ENCODE data around the gene SUSD3.

SUSD3 gene

DNA sequence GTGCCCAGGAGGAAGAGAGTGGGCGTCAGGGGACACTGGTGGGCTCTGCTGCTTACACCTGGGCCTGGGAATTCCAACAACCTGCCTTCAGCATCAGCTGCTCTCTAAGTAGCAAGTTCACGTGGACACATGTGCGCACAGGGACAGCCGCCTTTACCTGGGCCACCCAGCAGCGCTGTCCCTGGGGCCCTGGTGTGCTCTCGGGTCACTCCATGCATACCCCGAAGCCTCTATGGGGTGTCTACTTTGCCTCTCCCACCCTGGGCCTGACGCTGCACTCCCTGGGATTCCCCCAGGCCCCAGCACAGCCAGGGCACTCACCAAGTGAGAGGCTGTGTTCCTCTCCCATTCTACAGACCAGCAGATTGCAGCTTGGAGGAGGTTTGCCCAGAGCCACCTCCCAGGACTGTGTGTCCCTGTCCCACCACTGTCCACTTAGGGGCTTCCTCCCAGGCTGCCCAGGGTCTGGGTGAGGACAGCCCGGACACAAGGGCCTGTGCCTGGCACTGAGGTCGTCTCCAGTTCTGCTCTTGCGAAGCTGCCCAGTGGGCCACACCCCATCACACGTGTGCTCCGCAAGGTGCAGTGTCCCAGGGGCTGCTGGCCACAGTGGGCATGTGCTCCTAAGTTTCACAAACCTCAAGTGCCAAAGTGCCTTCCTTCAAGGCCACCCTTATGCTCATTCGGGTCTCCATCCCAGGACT is 69.7 kb downstream of the SUSD3 start:
- Histone ChIP-seq H3K9ac (ENCODE audit: low read length in 2 of 2) (peak overlapping the region; percentile 5 to 47), H3K4me1 (ENCODE audit: control insufficient read depth, insufficient read depth, low read length) (peaks cover 82% of the 10 kb centered on the region), H3K9me3 (ENCODE audit: control insufficient read depth in 2 of 2, low read length in 2 of 2) (no peaks in the 10 kb centered on the region), H3K36me3 (ENCODE audit: control insufficient read depth in 2 of 2, insufficient read depth in 2 of 2, low read length in 2 of 2) (peaks cover 22% of the 10 kb centered on the region in 2 donors), H3K27ac (ENCODE audit: low read length) (peak overlapping the region; percentile 98), H3K4me3 (ENCODE audit: low read length in 2 of 2) (no peak overlapping the region), H3K27me3 (ENCODE audit: control insufficient read depth in 1 of 2, insufficient read depth in 2 of 2, low read length in 2 of 2) (no peaks in the 10 kb centered on the region)

DNA sequence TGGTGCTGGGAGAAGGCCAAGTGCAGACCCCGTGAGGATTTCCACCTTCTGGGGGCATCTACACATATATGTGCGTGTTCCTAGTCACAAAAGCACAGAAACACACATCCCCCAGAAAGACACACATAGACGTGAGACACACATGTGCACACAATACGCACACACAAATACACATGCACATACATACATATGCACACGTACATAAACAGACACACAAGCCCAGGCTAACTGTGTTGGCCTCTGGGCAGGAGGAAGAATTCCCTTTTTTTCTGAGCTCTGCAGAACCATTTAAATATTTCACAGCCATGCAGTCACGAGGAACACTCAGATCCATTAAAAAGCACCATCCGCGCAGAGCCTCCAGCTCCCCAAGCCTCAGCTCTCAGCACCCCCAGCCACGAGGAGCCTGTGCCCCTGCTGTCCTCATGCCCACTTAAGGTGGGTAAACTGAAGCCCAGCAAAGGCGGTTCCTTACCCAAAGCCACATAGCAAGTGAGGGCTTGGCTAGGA is 70.3 kb downstream of the SUSD3 start:
- H3K9me3 ChIP-seq (ENCODE audit: control insufficient read depth in 2 of 2, low read length in 2 of 2), result no peaks in the 10 kb centered on the region
- H3K27me3 ChIP-seq (ENCODE audit: control insufficient read depth in 1 of 2, insufficient read depth in 2 of 2, low read length in 2 of 2), result no peaks in the 10 kb centered on the region
- H3K4me3 ChIP-seq (ENCODE audit: low read length in 2 of 2), result peak overlapping the region in 1 of 2 donors; percentile 35
- peak overlapping the region; percentile 98 for H3K27ac ChIP-seq (ENCODE audit: low read length)
- H3K9ac ChIP-seq (ENCODE audit: low read length in 2 of 2), result peak overlapping the region; percentile 21 to 39
- peaks cover 82% of the 10 kb centered on the region for H3K4me1 ChIP-seq (ENCODE audit: control insufficient read depth, insufficient read depth, low read length)
- H3K36me3 ChIP-seq (ENCODE audit: control insufficient read depth in 2 of 2, insufficient read depth in 2 of 2, low read length in 2 of 2), result peaks cover 18 to 19% of the 10 kb centered on the region in 2 donors

DNA sequence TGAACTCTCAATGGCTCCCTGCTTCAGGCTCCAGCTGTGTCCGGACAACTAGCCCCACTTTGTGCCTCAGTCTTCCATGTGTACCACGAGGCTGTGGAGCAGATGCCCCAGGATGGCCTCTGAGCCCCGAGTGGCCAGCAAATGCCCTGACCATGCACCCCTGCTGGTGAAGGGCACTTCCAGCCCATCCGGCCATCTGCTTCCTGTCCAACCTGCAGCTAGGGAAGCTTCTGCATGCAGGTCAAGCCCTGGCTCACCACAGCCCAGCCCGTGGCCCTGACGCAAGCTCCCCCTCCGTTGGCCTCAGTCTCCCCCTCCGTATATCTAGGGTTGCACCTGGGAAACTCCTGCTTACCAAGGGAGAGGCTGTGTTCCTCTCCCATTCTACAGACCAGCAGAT is 70.8 kb downstream of the SUSD3 start:
- H3K9me3 ChIP-seq (ENCODE audit: control insufficient read depth in 2 of 2, low read length in 2 of 2), result no peaks in the 10 kb centered on the region
- peak overlapping the region in 1 of 2 donors; percentile 35 for H3K4me3 ChIP-seq (ENCODE audit: low read length in 2 of 2)
- no peaks in the 10 kb centered on the region for H3K27me3 ChIP-seq (ENCODE audit: control insufficient read depth in 1 of 2, insufficient read depth in 2 of 2, low read length in 2 of 2)
- H3K36me3 ChIP-seq (ENCODE audit: control insufficient read depth in 2 of 2, insufficient read depth in 2 of 2, low read length in 2 of 2), result peaks cover 13 to 17% of the 10 kb centered on the region in 2 donors
- H3K9ac ChIP-seq (ENCODE audit: low read length in 2 of 2), result peak overlapping the region in 1 of 2 donors; percentile 39
- peaks cover 82% of the 10 kb centered on the region for H3K4me1 ChIP-seq (ENCODE audit: control insufficient read depth, insufficient read depth, low read length)
- peak overlapping the region; percentile 98 for H3K27ac ChIP-seq (ENCODE audit: low read length)

DNA sequence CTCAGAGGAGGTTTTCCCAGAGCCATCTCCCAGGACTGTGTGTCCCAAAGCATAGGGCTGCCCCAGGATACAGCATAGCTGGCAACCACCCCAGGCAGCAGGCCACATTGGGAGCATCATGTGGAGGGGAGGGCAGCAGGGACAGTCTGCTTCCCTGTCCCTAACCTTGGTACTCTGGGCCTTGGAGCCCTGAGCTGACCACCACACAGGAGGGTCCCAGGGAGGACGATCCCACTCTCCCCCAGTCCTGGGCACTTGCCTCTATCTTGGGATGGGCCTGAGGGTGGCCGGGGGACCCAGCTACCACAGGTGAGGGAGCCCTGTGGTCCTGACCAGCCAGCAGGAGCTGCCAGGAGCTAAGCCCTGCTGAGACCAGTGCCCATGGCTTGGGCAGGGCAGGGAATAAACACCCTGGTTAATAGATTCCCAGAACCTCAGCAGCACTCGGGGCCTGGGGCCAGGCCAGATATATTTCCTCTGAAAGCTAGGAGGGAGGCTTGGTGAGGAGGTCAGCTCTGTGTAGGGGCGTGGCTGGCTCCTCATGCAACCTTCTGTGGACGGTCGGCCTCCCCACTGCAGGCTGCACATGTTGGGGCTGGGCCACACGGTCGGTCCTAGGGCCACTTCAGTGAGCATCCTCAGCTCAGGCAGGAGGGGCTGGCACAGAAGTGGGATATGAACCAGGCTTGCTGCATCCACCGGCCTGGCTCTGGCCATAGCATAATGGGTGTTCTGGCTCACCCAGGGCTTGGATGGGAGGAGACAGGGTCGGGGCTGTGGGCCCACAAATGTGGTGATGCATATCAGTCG is 71.4 kb downstream of the SUSD3 start:
- H3K4me1 ChIP-seq (ENCODE audit: control insufficient read depth, insufficient read depth, low read length), result peaks cover 88% of the 10 kb centered on the region
- H3K4me3 ChIP-seq (ENCODE audit: low read length in 2 of 2), result peak overlapping the region in 1 of 2 donors; percentile 35
- H3K9me3 ChIP-seq (ENCODE audit: control insufficient read depth in 2 of 2, low read length in 2 of 2), result no peaks in the 10 kb centered on the region
- no peaks in the 10 kb centered on the region for H3K27me3 ChIP-seq (ENCODE audit: control insufficient read depth in 1 of 2, insufficient read depth in 2 of 2, low read length in 2 of 2)
- peak overlapping the region in 1 of 2 donors; percentile 39 for H3K9ac ChIP-seq (ENCODE audit: low read length in 2 of 2)
- H3K36me3 ChIP-seq (ENCODE audit: control insufficient read depth in 2 of 2, insufficient read depth in 2 of 2, low read length in 2 of 2), result peaks cover 9 to 12% of the 10 kb centered on the region in 2 donors
- peak overlapping the region; percentile 98 for H3K27ac ChIP-seq (ENCODE audit: low read length)

DNA sequence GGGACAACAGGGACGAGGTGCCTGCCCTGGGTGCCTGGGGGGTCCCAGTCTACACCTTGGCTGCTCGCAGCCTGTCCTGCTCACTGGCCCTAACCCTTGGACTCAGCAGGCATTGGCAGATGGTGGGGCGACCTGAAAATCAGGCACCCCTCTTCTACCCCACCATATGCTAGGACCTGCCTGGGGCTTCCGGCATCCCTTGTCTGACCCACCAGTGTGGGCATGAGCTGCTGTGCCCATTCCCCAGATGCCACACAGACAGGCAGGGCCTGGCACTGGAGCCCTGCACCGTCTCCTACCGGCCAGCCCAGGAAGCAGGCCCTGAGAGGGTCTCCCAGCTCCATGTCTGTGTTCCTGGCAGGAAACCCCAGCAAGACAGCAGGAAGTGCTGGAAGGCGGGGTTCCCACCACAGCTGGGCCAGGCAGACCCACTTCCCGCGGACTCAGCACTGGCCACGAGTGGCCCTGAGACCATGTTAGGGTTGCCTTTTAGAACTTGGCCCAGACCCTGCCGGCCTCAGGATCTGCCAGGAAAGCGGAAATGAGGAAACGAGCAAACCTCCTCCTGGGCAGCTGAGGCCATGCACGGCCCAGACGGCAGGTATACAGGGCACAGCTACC is 72.5 kb downstream of the SUSD3 start:
- Histone ChIP-seq H3K27ac (ENCODE audit: low read length) (peak overlapping the region; percentile 98), H3K27me3 (ENCODE audit: control insufficient read depth in 1 of 2, insufficient read depth in 2 of 2, low read length in 2 of 2) (no peaks in the 10 kb centered on the region), H3K36me3 (ENCODE audit: control insufficient read depth in 2 of 2, insufficient read depth in 2 of 2, low read length in 2 of 2) (peaks cover 4% of the 10 kb centered on the region in 2 donors), H3K9ac (ENCODE audit: low read length in 2 of 2) (peak overlapping the region; percentile 58 to 78), H3K4me3 (ENCODE audit: low read length in 2 of 2) (peak overlapping the region in 1 of 2 donors; percentile 86), H3K4me1 (ENCODE audit: control insufficient read depth, insufficient read depth, low read length) (peaks cover 90% of the 10 kb centered on the region), H3K9me3 (ENCODE audit: control insufficient read depth in 2 of 2, low read length in 2 of 2) (no peaks in the 10 kb centered on the region)

DNA sequence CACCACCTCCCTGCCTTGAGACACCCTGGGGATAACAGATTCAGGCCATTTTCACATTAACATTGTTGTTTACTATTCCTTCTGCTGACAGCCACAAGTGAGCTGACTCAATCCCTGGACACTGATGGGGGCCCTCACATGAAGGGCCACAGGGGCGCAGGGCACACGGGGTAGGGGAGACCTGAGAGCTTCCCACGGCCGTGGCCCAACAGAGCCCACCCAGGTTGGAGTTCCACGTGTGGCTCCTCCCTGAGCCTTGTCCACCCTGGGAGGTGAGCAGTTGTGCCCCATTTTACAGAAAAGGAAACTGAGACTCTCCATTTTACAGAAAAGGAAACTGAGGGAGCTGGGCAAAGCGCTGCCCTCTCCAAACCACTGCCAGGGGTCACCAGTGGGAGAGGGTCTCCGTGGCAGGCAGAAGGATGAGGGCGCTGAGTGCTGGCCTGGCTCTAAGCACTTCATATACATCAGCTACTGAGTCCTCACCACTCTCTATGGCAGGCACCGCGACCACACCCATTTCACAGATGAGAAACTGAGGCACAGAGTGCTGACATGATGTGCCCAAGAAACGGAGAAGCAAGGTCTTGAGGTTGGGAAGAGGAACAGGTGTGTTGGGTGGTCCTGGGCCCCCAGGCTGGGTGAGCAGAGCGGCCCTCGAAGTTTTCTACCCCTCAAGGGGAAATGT is 73.2 kb downstream of the SUSD3 start:
- peak overlapping the region; percentile 98 for H3K27ac ChIP-seq (ENCODE audit: low read length)
- H3K4me1 ChIP-seq (ENCODE audit: control insufficient read depth, insufficient read depth, low read length), result peaks cover 85% of the 10 kb centered on the region
- H3K27me3 ChIP-seq (ENCODE audit: control insufficient read depth in 1 of 2, insufficient read depth in 2 of 2, low read length in 2 of 2), result no peaks in the 10 kb centered on the region
- peaks cover 0 to 4% of the 10 kb centered on the region in 2 donors for H3K36me3 ChIP-seq (ENCODE audit: control insufficient read depth in 2 of 2, insufficient read depth in 2 of 2, low read length in 2 of 2)
- H3K9me3 ChIP-seq (ENCODE audit: control insufficient read depth in 2 of 2, low read length in 2 of 2), result no peaks in the 10 kb centered on the region
- peak overlapping the region; percentile 57 to 86 for H3K4me3 ChIP-seq (ENCODE audit: low read length in 2 of 2)
- peak overlapping the region; percentile 58 to 78 for H3K9ac ChIP-seq (ENCODE audit: low read length in 2 of 2)

DNA sequence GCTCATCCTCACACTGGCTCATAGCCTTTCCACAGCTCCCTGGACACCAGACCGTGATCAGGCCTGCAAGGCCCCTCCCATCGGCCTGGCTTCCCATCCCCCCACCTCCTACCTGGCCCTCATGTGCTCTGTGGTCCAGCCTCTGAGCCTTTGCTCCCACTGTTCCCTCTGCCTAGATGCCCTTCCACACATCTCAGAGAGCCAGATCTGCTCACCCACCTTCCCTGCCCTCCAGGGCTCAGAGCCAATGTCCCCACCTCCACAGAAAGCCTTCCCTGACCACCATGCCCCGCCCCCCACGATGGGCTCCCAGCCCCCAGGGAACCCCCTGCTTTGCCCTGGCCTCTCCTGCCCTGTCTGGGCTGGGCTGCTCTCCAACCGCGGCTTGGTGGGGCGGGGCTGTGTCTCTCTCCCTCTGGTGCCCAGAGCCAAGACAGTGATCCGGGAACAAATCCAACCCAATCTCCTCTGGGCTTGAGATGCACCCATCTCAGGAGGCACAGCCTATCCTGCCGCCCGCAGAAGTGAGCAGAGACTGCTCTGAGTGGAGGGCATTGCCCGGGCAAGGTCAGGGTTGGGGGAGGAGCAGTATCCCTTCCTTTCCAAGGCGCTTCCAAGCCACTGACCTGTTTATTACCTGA is 73.9 kb downstream of the SUSD3 start:
- Histone ChIP-seq H3K4me3 (ENCODE audit: low read length in 2 of 2) (peak overlapping the region; percentile 57 to 86), H3K27me3 (ENCODE audit: control insufficient read depth in 1 of 2, insufficient read depth in 2 of 2, low read length in 2 of 2) (no peaks in the 10 kb centered on the region), H3K9me3 (ENCODE audit: control insufficient read depth in 2 of 2, low read length in 2 of 2) (no peaks in the 10 kb centered on the region), H3K4me1 (ENCODE audit: control insufficient read depth, insufficient read depth, low read length) (peaks cover 78% of the 10 kb centered on the region), H3K27ac (ENCODE audit: low read length) (peak overlapping the region; percentile 98), H3K9ac (ENCODE audit: low read length in 2 of 2) (peak overlapping the region; percentile 78 to 91), H3K36me3 (ENCODE audit: control insufficient read depth in 2 of 2, insufficient read depth in 2 of 2, low read length in 2 of 2) (peaks cover 0 to 4% of the 10 kb centered on the region in 2 donors)

DNA sequence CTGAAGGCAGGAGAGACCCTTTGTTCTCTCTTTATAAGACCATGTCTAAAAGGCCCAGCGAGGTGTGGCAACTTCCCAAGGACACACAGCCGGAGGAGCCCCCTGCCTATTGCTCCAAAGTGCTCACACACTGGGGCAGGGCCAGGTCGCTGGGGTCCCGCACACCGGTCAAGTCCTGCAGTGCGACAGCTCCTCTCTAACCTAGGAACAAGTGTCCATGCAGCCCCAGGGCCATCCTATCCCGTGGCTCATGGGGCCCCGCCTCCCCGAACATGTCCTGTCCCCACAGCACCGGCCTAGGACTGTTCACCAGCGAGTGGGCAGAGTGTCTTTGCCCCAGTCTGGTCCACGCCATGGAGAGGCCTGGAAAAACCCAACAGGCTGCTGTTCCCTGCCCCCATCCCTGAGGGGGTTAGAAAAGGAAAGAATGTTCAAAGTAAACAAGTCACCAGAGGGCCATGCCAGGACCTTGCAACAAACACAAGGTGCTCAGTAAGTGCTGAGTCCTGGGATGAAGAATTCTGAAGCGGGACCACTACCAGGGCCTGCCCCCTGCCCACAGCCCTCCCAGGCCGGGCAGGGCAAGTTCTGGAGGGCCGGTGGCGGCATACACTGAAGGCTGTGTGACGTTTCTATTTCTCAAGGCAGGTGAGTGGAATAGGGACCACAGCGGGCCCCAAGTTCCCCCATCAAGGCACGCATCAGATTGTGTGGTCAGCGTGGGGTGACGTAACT is 74.6 kb downstream of the SUSD3 start:
- Histone ChIP-seq H3K4me3 (ENCODE audit: low read length in 2 of 2) (peak overlapping the region; percentile 57 to 86), H3K9me3 (ENCODE audit: control insufficient read depth in 2 of 2, low read length in 2 of 2) (no peaks in the 10 kb centered on the region), H3K9ac (ENCODE audit: low read length in 2 of 2) (peak overlapping the region; percentile 78 to 91), H3K4me1 (ENCODE audit: control insufficient read depth, insufficient read depth, low read length) (peaks cover 74% of the 10 kb centered on the region), H3K36me3 (ENCODE audit: control insufficient read depth in 2 of 2, insufficient read depth in 2 of 2, low read length in 2 of 2) (peaks cover 0 to 1% of the 10 kb centered on the region in 2 donors), H3K27ac (ENCODE audit: low read length) (peak overlapping the region; percentile 98), H3K27me3 (ENCODE audit: control insufficient read depth in 1 of 2, insufficient read depth in 2 of 2, low read length in 2 of 2) (no peaks in the 10 kb centered on the region)

DNA sequence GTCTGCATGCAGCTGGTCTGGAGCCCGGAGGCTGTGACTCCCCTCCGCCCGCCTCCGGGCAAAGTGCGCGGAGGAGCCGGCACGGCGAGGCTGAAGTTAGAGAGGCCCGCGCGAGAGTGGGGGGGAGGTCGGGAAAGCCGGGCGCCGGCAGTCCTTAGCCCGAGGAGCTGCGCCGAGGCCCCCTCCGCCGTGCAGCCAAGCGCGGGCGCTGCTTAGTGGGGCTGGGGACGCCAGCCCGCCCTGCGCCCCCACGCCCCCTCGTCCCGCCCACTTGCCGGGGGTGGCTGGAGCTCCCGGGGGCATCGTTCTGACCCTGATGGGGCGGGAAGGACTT is 75.1 kb downstream of the SUSD3 start:
- H3K4me1 ChIP-seq (ENCODE audit: control insufficient read depth, insufficient read depth, low read length), result peaks cover 69% of the 10 kb centered on the region

More for the DNA sequence above, 75.1 kb downstream of the SUSD3 start:
- no peaks in the 10 kb centered on the region for H3K9me3 ChIP-seq (ENCODE audit: control insufficient read depth in 2 of 2, low read length in 2 of 2)
- peak overlapping the region; percentile 78 to 91 for H3K9ac ChIP-seq (ENCODE audit: low read length in 2 of 2)
- H3K27me3 ChIP-seq (ENCODE audit: control insufficient read depth in 1 of 2, insufficient read depth in 2 of 2, low read length in 2 of 2), result no peaks in the 10 kb centered on the region
- no peaks in the 10 kb centered on the region for H3K36me3 ChIP-seq (ENCODE audit: control insufficient read depth in 2 of 2, insufficient read depth in 2 of 2, low read length in 2 of 2)
- peak overlapping the region; percentile 98 for H3K27ac ChIP-seq (ENCODE audit: low read length)
- peak overlapping the region; percentile 57 to 86 for H3K4me3 ChIP-seq (ENCODE audit: low read length in 2 of 2)

All from stomach smooth muscle (tissue), 2 donors.